ENCODE results near the gene ENAM. TPM values are rescaled to one million over a fixed set of nuclear protein-coding genes. Genes with fewer than 3 reads are reported as not detected.

Gene ENAM
- polyA plus RNA-seq, 1 donor (not counting 4 experiments of a cell fraction or from before 2014, with no cell fraction given), result not detected

DNA sequence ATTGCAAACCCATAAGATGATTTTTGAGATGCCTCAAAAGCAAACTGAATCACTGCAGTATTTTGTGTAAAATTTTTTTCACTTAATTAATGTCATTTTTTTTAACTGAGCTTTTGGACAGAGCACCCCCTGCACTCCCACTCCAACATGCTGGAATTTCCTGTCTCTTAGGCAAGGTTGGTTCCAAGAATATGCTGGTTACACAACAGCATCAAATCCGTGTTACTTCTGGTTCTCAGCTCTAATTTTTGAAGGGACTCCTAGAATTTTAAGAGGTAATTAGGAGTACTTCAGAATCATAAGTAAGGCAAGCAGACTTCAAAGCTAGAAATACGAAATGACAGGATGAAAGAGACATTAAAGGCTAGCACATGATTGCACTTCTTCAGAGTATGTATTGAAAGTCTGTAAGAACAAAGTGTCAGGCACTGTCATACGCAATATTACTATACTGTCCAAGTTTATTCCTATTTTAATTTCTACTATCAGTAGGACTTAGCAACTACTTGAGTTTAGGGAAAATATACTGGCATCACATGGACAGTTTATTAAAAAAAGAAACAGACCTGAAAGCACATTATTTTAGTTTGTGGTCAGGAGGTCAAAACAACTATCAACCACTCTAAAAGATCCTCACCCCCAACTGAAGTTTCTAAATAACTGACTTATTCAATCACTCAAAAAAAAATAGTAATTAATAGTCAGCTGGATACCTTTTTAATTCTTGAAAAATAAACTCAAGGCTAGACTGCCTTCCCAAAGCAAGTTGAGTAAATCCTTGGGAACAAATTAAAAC, 39.4 kb downstream of the ENAM start:
- no peaks in the 10 kb centered on the region for H3K27me3 ChIP-seq (ENCODE audit: control insufficient read depth, extremely low read depth, insufficient read depth, low read length)
- no peak for TF ChIP-seq CTCF (optimal IDR thresholded peaks at IDR 0.05 in 1 of 3, IDR thresholded peaks at IDR 0.05 in 1 of 3, conservative IDR thresholded peaks at IDR 0.05 in 1 of 3; ENCODE audit: extremely low read depth in 1 of 3, insufficient read depth in 2 of 3, low read length in 3 of 3)
- no peak for TF ChIP-seq EZH2 (IDR thresholded peaks at IDR 0.05; ENCODE audit: low read length)
- no peak overlapping the region for H3K9ac ChIP-seq (ENCODE audit: control insufficient read depth, extremely low read depth, insufficient read depth, low read length)
- no peaks in the 10 kb centered on the region for H4K20me1 ChIP-seq (ENCODE audit: control insufficient read depth, extremely low read depth, insufficient read depth, low read length)
- no peaks in the 10 kb centered on the region for H3K79me2 ChIP-seq (ENCODE audit: control insufficient read depth, insufficient read depth, low read length)
- no peak overlapping the region for H2AFZ ChIP-seq (ENCODE audit: control insufficient read depth, low read length)
- no peaks in the 10 kb centered on the region for H3K4me1 ChIP-seq (ENCODE audit: control insufficient read depth, extremely low read depth, insufficient read depth, low read length)
- H3K9me1 ChIP-seq (ENCODE audit: control insufficient read depth, extremely low read depth, insufficient read depth, low read length), result no peaks in the 10 kb centered on the region
- H3K4me2 ChIP-seq (ENCODE audit: control insufficient read depth, extremely low read depth, insufficient read depth, low read depth, low read length), result no peak overlapping the region
- dilution Hi-C loops (cut with MboI; ENCODE audit: extremely low pct_ligation_motif_present, low sequenced_read_pairs), result no loop called here
- no peak overlapping the region for H3K4me3 ChIP-seq (ENCODE audit: control insufficient read depth in 2 of 3, extremely low read depth in 1 of 3, insufficient read depth in 2 of 3, low read depth in 1 of 3, low read length in 3 of 3)
- FAIRE-seq (no peak), DNase-seq (ENCODE audit: low read depth, low spot score) (no peak)
- H3K9me3 ChIP-seq (ENCODE audit: control insufficient read depth, low read depth, low read length), result no peaks in the 10 kb centered on the region
- H3K36me3 ChIP-seq (ENCODE audit: control insufficient read depth in 2 of 2, extremely low read depth in 1 of 2, insufficient read depth in 2 of 2, low read length in 2 of 2), result no peaks in the 10 kb centered on the region
- H3K27ac ChIP-seq (ENCODE audit: control insufficient read depth, insufficient read depth, low read length), result no peak overlapping the region

DNA sequence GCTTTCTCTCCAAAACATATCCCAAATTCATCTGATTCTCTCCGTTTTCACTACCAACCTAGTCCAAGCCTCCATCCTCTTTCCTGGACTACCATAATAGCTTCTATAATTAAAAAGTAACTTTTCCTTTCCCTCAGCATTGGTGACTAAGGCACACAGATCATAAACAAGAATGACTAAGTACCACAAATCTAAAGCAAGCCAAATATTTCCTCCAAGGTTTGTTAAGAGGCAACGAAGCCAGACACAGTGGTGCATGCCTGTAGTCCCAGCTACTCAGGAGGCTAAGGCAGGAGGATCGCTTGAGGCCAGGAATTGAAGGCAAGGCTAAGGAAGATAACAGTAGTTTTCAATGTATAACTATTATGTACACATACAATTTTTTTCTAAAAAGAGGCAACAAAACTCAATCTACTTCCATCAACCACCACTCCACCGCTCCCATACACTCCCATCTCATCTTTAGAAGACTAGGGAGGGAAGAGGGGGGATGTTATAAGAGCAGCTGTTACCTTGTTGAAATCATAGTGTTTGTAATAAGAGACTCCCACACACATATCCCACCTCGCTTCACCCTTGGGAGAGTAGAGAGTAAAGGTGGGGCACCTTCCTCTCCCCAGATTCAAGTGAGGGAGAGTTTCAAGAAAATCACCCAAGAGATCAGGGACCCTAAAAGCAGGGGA, 41.9 kb downstream of the ENAM start:
- TF ChIP-seq CTCF (optimal IDR thresholded peaks at IDR 0.05 in 1 of 3, IDR thresholded peaks at IDR 0.05 in 1 of 3, conservative IDR thresholded peaks at IDR 0.05 in 1 of 3; ENCODE audit: extremely low read depth in 1 of 3, insufficient read depth in 2 of 3, low read length in 3 of 3), result no peak
- no peak for TF ChIP-seq EZH2 (IDR thresholded peaks at IDR 0.05; ENCODE audit: low read length)
- Histone ChIP-seq H3K9me1 (ENCODE audit: control insufficient read depth, extremely low read depth, insufficient read depth, low read length) (no peaks in the 10 kb centered on the region), H3K36me3 (ENCODE audit: control insufficient read depth in 2 of 2, extremely low read depth in 1 of 2, insufficient read depth in 2 of 2, low read length in 2 of 2) (no peaks in the 10 kb centered on the region), H3K4me3 (ENCODE audit: control insufficient read depth in 2 of 3, extremely low read depth in 1 of 3, insufficient read depth in 2 of 3, low read depth in 1 of 3, low read length in 3 of 3) (no peak overlapping the region), H3K9ac (ENCODE audit: control insufficient read depth, extremely low read depth, insufficient read depth, low read length) (no peak overlapping the region), H3K4me1 (ENCODE audit: control insufficient read depth, extremely low read depth, insufficient read depth, low read length) (no peaks in the 10 kb centered on the region), H3K79me2 (ENCODE audit: control insufficient read depth, insufficient read depth, low read length) (no peaks in the 10 kb centered on the region), H3K27me3 (ENCODE audit: control insufficient read depth, extremely low read depth, insufficient read depth, low read length) (no peaks in the 10 kb centered on the region), H2AFZ (ENCODE audit: control insufficient read depth, low read length) (no peak overlapping the region), H4K20me1 (ENCODE audit: control insufficient read depth, extremely low read depth, insufficient read depth, low read length) (no peaks in the 10 kb centered on the region), H3K9me3 (ENCODE audit: control insufficient read depth, low read depth, low read length) (no peaks in the 10 kb centered on the region), H3K27ac (ENCODE audit: control insufficient read depth, insufficient read depth, low read length) (no peak overlapping the region), H3K4me2 (ENCODE audit: control insufficient read depth, extremely low read depth, insufficient read depth, low read depth, low read length) (no peak overlapping the region)
- dilution Hi-C loops (cut with MboI; ENCODE audit: extremely low pct_ligation_motif_present, low sequenced_read_pairs), result no loop called here
- DNase-seq (ENCODE audit: low read depth, low spot score) (no peak), FAIRE-seq (no peak)
